HG02763 (cell line): ENCODE results near the gene TFIP11.
"Not testable (repeated sequence)": the region's sequence is repeated elsewhere in the genome, so short reads cannot be mapped to it uniquely, and the experiment has no call there.

ENCODE experiments used
- ATAC-seq: cut with Tn5 transposase; IDR thresholded peaks from one replicate; pipeline ENCODE4 v1.9.1; 2021; ENCODE audit warnings: mild to moderate bottlenecking, moderate library complexity; ENCODE audit not compliant: unreplicated experiment

The TFIP11 gene

GRCh38 chr22:26541167-26541819 lies 29.0 kb upstream of the TFIP11 start:
- ATAC-seq = no peak

- ATAC-seq = no peak
Observed at GRCh38 chr22:26540119-26540518, 27.8 kb upstream of the TFIP11 start.

DNA sequence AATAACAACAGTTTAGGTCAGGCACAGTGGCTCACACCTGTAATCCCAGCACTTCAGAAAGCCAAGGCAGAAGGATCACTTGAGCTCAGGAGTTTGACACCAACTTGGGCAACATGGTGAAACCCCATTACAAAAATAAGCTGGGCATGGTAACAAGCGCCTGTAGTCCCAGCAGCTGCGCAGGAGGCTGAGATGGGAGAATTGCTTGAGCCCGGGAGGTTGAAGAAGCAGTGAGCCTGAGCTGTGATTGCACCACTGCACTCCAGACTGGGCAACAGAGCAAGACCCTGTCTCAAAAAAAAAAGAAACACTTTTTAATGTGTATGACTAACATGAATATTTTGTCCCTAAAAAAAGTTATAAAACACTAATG lies 24.5 kb upstream of the TFIP11 start:
- ATAC-seq = no peak

DNA sequence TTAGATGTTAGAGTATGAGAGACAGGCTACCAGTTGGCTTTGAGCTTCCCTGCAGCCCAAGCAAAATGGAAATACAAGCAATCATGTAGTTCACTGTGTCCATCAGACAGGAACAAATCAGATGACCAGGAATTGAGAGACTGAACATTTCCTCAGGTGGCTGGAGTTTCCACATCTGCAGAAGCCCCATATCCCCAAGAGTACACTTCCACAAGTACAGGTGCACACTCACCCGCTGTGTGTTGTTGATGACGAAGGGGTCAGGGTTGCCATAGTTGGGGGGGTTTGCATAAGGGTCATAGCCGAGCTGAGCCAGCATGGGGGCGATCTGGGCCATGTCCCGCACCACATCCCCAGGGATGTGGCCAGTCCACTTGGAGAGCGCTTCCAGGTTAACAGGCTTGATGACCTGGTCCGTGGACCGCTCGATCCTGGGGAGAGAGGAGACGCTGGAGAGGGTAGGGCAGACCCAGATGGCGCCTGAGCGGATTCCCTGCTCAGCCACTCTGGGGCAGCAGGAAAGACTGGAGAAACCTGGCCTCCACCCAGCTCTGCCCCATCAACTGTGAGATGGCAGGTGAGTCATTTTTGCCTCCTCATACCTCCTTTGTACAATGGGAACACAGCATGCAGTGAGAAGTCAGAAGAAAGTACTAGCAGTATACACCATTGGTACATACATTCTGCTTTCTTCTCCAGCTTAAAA lies 23.9 kb upstream of the TFIP11 start:
- no peak for ATAC-seq

- ATAC-seq = no peak
Observed at GRCh38 chr22:26535603-26535908, 23.3 kb upstream of the TFIP11 start.

DNA sequence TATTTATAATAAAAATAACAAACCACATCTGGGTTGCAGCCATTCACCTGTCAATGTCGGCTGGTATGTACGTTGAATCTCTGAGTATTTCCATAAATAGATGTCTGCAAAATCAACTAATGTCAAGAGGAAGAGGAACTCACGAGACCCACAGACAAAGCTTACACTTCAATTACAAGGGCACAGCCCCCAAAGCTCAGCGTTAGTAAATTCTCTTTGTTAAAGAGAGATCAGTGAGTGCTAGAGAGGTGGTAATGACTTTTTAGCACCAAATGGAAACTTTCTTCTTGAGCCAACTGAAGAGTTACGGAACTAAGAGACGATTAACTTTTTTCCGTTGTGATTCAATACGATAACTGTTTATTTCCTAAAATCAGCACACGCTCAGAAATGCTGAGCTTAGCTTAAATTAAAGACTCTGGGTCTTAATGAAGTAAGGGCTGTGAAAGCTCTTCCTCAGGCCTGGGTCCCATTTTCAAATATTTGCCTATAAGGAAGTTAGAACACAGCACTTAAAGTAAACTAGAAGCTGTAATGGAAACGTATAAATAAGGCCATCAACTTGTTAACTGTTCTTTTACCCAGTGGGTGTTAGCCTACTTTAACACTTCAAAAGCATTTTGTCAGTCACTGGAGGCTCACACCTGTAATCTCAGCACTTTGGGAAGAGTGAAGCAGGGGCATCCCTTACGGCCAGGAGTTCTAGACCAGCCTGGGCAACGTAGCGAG lies 22.8 kb upstream of the TFIP11 start:
- no peak for ATAC-seq

- no peak for ATAC-seq
Observed at GRCh38 chr22:26534171-26534855, 22.0 kb upstream of the TFIP11 start.

- ATAC-seq = no peak
Observed at GRCh38 chr22:26529345-26529744, 17.1 kb upstream of the TFIP11 start.

DNA sequence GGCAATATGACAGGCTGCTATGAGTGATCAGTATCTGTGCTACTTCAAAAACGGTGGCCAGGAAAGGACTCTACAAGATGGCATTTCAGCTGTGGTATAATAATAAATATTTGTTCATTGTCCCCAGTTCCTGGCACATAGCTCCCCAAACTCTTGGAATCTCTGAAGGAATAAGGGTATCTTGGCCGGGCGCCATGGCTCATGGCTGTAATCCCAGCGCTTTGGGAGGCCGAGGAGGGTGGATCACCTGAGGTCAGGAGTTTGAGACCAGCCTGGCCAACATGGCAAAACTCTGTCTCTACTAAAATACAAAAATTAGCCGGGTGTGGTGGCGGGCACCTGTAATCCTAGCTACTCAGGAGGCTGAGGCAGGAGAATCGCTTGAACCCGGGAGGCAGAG lies 16.2 kb upstream of the TFIP11 start:
- ATAC-seq = not testable (repeated sequence)

GRCh38 chr22:26527574-26528465 lies 15.5 kb upstream of the TFIP11 start:
- no peak for ATAC-seq

GRCh38 chr22:26527167-26527566 lies 14.9 kb upstream of the TFIP11 start:
- no peak for ATAC-seq

- ATAC-seq = no peak
Observed at GRCh38 chr22:26525946-26526564, 13.8 kb upstream of the TFIP11 start.

- no peak for ATAC-seq
Observed at GRCh38 chr22:26524870-26525269, 12.6 kb upstream of the TFIP11 start.

- ATAC-seq = no peak
Observed at GRCh38 chr22:26522592-26522991, 10.3 kb upstream of the TFIP11 start.

DNA sequence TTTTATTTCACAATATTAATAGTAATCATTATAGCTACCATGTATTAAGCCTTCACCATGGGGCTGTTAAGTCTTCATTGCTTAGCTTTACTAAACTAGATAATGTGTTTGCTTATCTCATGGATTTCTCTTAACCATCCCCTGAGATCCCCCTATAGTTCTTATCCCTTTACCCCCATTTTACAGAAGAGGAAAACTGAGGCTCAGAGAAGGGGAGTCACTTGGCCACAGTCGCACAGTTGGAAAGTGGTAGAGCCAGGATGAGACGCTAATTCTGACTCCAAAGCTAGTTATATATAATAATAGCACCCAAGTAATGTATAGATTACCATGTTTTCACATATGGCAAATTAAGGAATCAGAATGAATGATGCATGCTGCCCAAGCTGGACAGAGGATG lies 9.7 kb upstream of the TFIP11 start:
- ATAC-seq = no peak

DNA sequence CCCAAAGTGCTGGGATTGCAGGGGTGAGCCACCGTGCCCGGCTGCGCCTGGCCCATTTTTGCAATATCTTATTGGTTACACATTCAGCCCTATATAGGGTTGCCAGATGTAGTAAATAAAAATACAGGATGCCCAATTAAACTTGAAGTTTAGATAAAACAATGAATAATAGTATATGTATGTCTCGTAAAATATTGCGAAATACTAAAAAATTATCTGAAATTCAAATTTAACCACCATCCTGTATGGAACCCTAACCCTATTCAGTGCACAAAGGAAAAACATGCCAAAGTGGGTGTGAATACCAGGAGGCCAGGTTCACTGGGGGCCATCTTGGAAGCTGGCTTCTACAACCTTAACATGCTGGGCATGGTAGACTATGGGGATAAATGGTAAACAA lies 5.2 kb upstream of the TFIP11 start:
- ATAC-seq = no peak

DNA sequence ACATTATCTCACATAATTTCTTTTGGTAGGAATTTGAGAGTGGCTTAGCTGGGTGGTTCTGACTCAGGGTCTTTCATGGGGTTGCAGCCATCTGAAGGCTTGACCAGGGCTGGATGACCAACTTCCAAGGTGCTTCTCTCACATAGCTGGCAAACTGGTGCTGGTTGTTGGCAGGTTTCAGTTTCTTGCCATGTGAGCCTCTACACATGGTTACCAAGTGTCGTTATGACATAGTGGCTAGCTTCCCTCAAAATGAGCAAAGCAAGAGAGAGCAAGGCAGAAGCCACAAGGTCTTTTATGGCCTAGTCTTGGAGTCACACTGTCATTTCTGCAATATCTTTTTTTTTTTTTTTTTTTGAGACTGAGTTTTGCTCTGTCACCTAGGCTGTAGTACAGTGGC lies 4.2 kb upstream of the TFIP11 start:
- no peak for ATAC-seq

- ATAC-seq = no peak
Observed at GRCh38 chr22:26515931-26516330, 3.7 kb upstream of the TFIP11 start.

DNA sequence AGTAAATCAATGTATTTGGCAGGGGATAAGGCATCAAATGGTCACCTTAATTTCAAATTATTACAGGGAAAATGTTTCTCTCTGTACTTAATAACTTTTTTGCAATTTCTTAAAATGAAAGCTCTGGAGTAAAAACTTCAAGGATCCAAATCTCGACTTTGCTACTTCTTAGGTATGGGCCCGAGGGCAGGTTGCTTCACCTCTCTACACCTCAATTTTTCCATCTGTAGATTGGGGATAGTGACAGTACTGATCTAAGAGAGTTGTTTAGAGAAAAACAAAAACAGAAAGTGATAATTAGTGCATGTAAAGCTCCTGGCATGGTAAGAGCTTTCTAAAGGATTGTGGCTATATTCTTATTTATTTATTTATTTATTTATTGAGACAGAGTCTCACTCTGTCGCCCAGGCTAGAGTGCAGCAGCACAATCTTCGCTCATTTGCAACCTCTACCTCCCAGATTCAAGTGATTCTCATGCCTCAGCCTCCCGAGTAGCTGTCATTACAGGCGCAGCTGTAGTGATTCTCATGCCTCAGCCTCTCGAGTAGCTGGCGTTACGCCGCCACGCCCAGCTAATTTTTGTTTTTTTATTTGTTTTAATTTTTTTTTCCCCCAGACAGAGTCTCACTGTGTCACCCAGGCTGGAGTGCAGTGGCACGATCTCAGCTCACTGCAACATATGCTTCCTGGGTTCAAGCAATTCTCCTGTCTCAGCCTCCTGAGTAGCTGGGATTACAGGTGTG lies 2.3 kb upstream of the TFIP11 start:
- no peak for ATAC-seq

GRCh38 chr22:26513838-26514237 lies 1.6 kb upstream of the TFIP11 start:
- no peak for ATAC-seq
